GM12865 (cell line): ENCODE data around the gene QDPR.

ENCODE experiments used
- DNase-seq: peaks from one replicate; pipeline ENCODE4 v3.0.0; 2010; ENCODE audit warnings: low read depth
- H3K4me3 ChIP-seq: 2 replicates; pipeline ENCODE4 v1.5.1; 2011; ENCODE audit warnings: mild to moderate bottlenecking, low read depth, low read length, control low read depth
- TF ChIP-seq, protein P1 (sequence below): IDR thresholded peaks from 2 replicates; pipeline ENCODE4 v1.5.1; 2011; ENCODE audit warnings: low read length, control low read depth, low read depth, inconsistent platforms; ENCODE audit not compliant: insufficient read depth; ENCODE audit errors: missing control alignments

The QDPR gene

DNA sequence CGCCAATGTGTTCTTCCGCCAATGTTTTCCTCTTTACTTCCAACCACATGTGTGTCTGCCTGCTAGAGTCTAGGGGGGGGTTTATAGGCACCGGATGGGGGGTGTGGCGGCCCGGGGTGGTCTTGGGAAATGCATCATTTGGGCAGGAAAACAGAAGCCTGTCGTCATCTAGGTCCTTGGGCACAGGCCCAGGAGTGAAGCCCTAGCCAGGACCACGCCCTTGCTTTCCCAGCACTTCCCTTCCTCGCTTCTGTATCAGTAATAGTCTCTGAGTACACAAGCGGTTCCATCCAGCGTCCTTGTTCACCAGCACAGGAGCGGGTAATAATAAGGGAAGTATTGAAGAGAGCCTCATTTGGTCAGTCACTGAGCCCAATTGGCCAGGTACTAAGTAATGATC lies 74.5 kb downstream of the QDPR start:
- no peak overlapping the region for H3K4me3 ChIP-seq
- TF ChIP-seq, protein P1, sequence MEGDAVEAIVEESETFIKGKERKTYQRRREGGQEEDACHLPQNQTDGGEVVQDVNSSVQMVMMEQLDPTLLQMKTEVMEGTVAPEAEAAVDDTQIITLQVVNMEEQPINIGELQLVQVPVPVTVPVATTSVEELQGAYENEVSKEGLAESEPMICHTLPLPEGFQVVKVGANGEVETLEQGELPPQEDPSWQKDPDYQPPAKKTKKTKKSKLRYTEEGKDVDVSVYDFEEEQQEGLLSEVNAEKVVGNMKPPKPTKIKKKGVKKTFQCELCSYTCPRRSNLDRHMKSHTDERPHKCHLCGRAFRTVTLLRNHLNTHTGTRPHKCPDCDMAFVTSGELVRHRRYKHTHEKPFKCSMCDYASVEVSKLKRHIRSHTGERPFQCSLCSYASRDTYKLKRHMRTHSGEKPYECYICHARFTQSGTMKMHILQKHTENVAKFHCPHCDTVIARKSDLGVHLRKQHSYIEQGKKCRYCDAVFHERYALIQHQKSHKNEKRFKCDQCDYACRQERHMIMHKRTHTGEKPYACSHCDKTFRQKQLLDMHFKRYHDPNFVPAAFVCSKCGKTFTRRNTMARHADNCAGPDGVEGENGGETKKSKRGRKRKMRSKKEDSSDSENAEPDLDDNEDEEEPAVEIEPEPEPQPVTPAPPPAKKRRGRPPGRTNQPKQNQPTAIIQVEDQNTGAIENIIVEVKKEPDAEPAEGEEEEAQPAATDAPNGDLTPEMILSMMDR, result no peak
- DNase-seq, result no peak

DNA sequence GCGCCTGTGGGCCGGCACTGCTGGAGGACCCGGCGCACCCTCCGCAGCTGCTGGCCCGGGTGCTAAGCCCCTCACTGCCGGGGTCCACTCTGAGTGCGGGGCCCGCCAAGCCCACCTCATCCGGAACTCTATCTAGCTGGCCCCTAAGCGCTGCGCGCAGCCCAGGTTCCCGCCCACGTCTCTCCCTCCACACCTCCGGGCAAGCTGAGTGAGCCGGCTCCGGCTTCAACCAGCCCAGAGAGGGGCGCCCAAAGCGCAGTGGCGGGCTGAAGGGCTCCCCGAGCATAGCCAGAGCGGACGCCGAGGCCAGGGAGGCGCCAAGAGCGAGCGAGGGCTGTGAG lies 75.2 kb downstream of the QDPR start:
- H3K4me3 ChIP-seq, result no peak overlapping the region
- no peak for DNase-seq
- TF ChIP-seq, protein P1, result no peak
